PC-3 (cell line): ENCODE measurements around the gene CCDC200.

Experiments
- CTCF ChIP-seq: fragments of 300-600 bp; sonication (generic); conservative IDR thresholded peaks from 2 replicates; pipeline ENCODE4 v1.5.1; 2017; ENCODE audit warnings: antibody characterized with exemption, low read depth, mild to moderate bottlenecking, low read length
- EZH2 ChIP-seq: fragments of 300-600 bp; sonication (generic); IDR thresholded peaks from one replicate; pipeline ENCODE4 v1.6.1; 2017; ENCODE audit warnings: antibody characterized with exemption, mild to moderate bottlenecking, low read length; ENCODE audit not compliant: unreplicated experiment

- TF ChIP-seq CTCF (no peak), EZH2 (no peak)
Measured at GRCh38 chr17:43224146-43224705, 4.2 kb downstream of the CCDC200 start.
